HepG2 (cell line): Measurements from ENCODE around the gene ANKS1B.

Experiments used
- CTCF ChIP-seq: sonication (generic); formaldehyde crosslinking; IDR thresholded peaks from 2 replicates; pipeline ENCODE4 v1.5.0; 2020; ENCODE audit warnings: mild to moderate bottlenecking, missing genetic modification reagents, moderate library complexity
- HNRNPUL1 ChIP-seq: fragments of 200-400 bp; formaldehyde crosslinking; IDR thresholded peaks from 2 replicates; pipeline ENCODE4 v1.6.1; 2017; ENCODE audit warnings: low read depth, mild to moderate bottlenecking, low read length, moderate library complexity
- IRF1 ChIP-seq: sonication (generic); formaldehyde crosslinking; IDR thresholded peaks from 2 replicates; pipeline ENCODE4 v1.4.0; 2020; ENCODE audit warnings: low read depth, mild to moderate bottlenecking, missing genetic modification reagents
- REST ChIP-seq, 2 experiments: IDR thresholded peaks; 2 replicates each; pipeline ENCODE4 v1.6.1; 2011 to 2012; ENCODE audit warnings: low read length in 2 of 2, borderline replicate concordance in 1 of 2, low read depth in 1 of 2, mild to moderate bottlenecking in 1 of 2, moderate library complexity in 1 of 2
- ZNF431 ChIP-seq: sonication (generic); formaldehyde crosslinking; IDR thresholded peaks from 2 replicates; pipeline ENCODE4 v1.9.0; 2022; ENCODE audit warnings: missing genetic modification reagents, low read depth, mild to moderate bottlenecking, borderline replicate concordance

GRCh38 chr12:98968896-98969295 lies 1015.8 kb downstream of the ANKS1B start:
- TF ChIP-seq HNRNPUL1 (no peak), ZNF431 (CRISPR knock-in tag) (no peak), REST (IDR thresholded peaks at IDR 0.05; ENCODE audit: borderline replicate concordance in 1 of 2, low read depth in 1 of 2, low read length in 2 of 2) (no peak), IRF1 (CRISPR knock-in tag) (no peak), CTCF (CRISPR knock-in tag) (no peak)
